8988T (cell line): ENCODE results near the gene OGFOD1.
"Not testable (repeated sequence)": the region's sequence is repeated elsewhere in the genome, so short reads cannot be mapped to it uniquely, and the experiment has no call there.

ENCODE experiments used
- DNase-seq: peaks from one replicate; pipeline ENCODE4 v3.0.0; 2011

The OGFOD1 gene

GRCh38 chr16:56481468-56482122, 30.2 kb downstream of the OGFOD1 start:
- DNase-seq = no peak

GRCh38 chr16:56482683-56483236, 31.4 kb downstream of the OGFOD1 start:
- DNase-seq = no peak

GRCh38 chr16:56483394-56483793, 32.0 kb downstream of the OGFOD1 start:
- no peak for DNase-seq

- DNase-seq = no peak
Observed at GRCh38 chr16:56488035-56488434, 36.7 kb downstream of the OGFOD1 start.

GRCh38 chr16:56488868-56489267, 37.5 kb downstream of the OGFOD1 start:
- not testable (repeated sequence) for DNase-seq

GRCh38 chr16:56491657-56492261, 40.4 kb downstream of the OGFOD1 start:
- DNase-seq = no peak

- no peak for DNase-seq
Observed at GRCh38 chr16:56493126-56493525, 41.8 kb downstream of the OGFOD1 start.

GRCh38 chr16:56493815-56494214, 42.5 kb downstream of the OGFOD1 start:
- no peak for DNase-seq

- no peak for DNase-seq
Observed at GRCh38 chr16:56505181-56505580, 53.8 kb downstream of the OGFOD1 start.

GRCh38 chr16:56506941-56507340, 55.6 kb downstream of the OGFOD1 start:
- DNase-seq = no peak

- no peak for DNase-seq
Observed at GRCh38 chr16:56510544-56510943, 59.2 kb downstream of the OGFOD1 start.

GRCh38 chr16:56512025-56512424, 60.7 kb downstream of the OGFOD1 start:
- DNase-seq = no peak

- DNase-seq = no peak
Observed at GRCh38 chr16:56513091-56513490, 61.7 kb downstream of the OGFOD1 start.

- no peak for DNase-seq
Observed at GRCh38 chr16:56513972-56514371, 62.6 kb downstream of the OGFOD1 start.

GRCh38 chr16:56514845-56515244, 63.5 kb downstream of the OGFOD1 start:
- no peak for DNase-seq

GRCh38 chr16:56515665-56516064, 64.3 kb downstream of the OGFOD1 start:
- no peak for DNase-seq

GRCh38 chr16:56517206-56517605, 65.9 kb downstream of the OGFOD1 start:
- no peak for DNase-seq

GRCh38 chr16:56518425-56518824, 67.1 kb downstream of the OGFOD1 start:
- no peak for DNase-seq

GRCh38 chr16:56519459-56520250, 68.3 kb downstream of the OGFOD1 start, which contains the start of gene BBS2:
Gene BBS2, minus strand, starts transcription at chr16:56520024. Its CDS starts 162 bp downstream, at chr16:56519862.
- DNase-seq = peak; percentile 92

- no peak for DNase-seq
Observed at GRCh38 chr16:56520251-56520577, 68.9 kb downstream of the OGFOD1 start.

GRCh38 chr16:56525236-56525635, 73.9 kb downstream of the OGFOD1 start:
- no peak for DNase-seq
